KMS-11 (cell line): ENCODE data around the gene CDK11A.
"Not testable (repeated sequence)": the region's sequence is repeated elsewhere in the genome, so short reads cannot be mapped to it uniquely, and the experiment has no call there.

Source experiments
- H2AFZ ChIP-seq: fragments of 200-600 bp; sonication (generic); 2 replicates; pipeline ENCODE4 v1.6.1; 2016; ENCODE audit warnings: antibody characterized with exemption, mixed run types, low read depth
- H3K27ac ChIP-seq: fragments of 200-600 bp; sonication (generic); 2 replicates; pipeline ENCODE4 v1.6.1; 2016; ENCODE audit warnings: mild to moderate bottlenecking, mixed run types
- H3K27me3 ChIP-seq: fragments of 200-600 bp; sonication (generic); 2 replicates; pipeline ENCODE4 v1.6.1; 2017; ENCODE audit warnings: mild to moderate bottlenecking, low read depth, mixed run types, moderate library complexity; ENCODE audit not compliant: insufficient read depth
- H3K36me3 ChIP-seq: fragments of 200-600 bp; sonication (generic); 2 replicates; pipeline ENCODE4 v1.6.1; 2017; ENCODE audit warnings: mild to moderate bottlenecking, mixed run types; ENCODE audit not compliant: insufficient read depth
- H3K4me1 ChIP-seq: fragments of 200-600 bp; sonication (generic); 2 replicates; pipeline ENCODE4 v1.6.1; 2016; ENCODE audit warnings: mild to moderate bottlenecking, low read depth, mixed run types; ENCODE audit not compliant: poor library complexity, severe bottlenecking
- H3K4me2 ChIP-seq: fragments of 200-600 bp; sonication (generic); 2 replicates; pipeline ENCODE4 v1.7.0; 2016; ENCODE audit warnings: mild to moderate bottlenecking, mixed run types
- H3K4me3 ChIP-seq: fragments of 200-600 bp; sonication (generic); IDR thresholded peaks from 2 replicates; pipeline ENCODE4 v1.6.1; 2017; ENCODE audit warnings: low read depth, low read length, mixed read lengths; ENCODE audit not compliant: insufficient read depth
- H3K79me2 ChIP-seq: fragments of 200-600 bp; sonication (generic); 2 replicates; pipeline ENCODE4 v1.6.1; 2016; ENCODE audit warnings: low read depth, mixed run types; ENCODE audit not compliant: insufficient read depth
- H3K9ac ChIP-seq: fragments of 200-600 bp; sonication (generic); 2 replicates; pipeline ENCODE4 v1.6.1; 2016; ENCODE audit warnings: mild to moderate bottlenecking, mixed run types
- H4K20me1 ChIP-seq: fragments of 200-600 bp; sonication (generic); 2 replicates; pipeline ENCODE4 v1.6.1; 2016; ENCODE audit warnings: mild to moderate bottlenecking, mixed run types; ENCODE audit not compliant: insufficient read depth
- CTCF ChIP-seq: fragments of 200-600 bp; sonication (generic); conservative IDR thresholded peaks from 2 replicates; pipeline ENCODE4 v1.6.1; 2017; ENCODE audit warnings: low read depth, mild to moderate bottlenecking, antibody characterized with exemption, low read length, moderate library complexity, mixed read lengths

CDK11A gene

GRCh38 chr1:1677718-1678580 lies 46.2 kb downstream of the CDK11A start:
- H3K4me1 ChIP-seq, result peaks cover 24% of the 10 kb centered on the region
- no peak overlapping the region for H3K4me3 ChIP-seq
- H3K4me2 ChIP-seq, result peak overlapping the region; percentile 50; the same call in 1 of the 2 replicates
- H2AFZ ChIP-seq, result peak overlapping the region; percentile 5; the same call in 1 of the 2 replicates
- no peaks in the 10 kb centered on the region for H3K36me3 ChIP-seq
- peaks cover 8% of the 10 kb centered on the region; the same call in 1 of the 2 replicates for H3K79me2 ChIP-seq
- H4K20me1 ChIP-seq, result no peaks in the 10 kb centered on the region
- peak overlapping the region; percentile 34 for H3K27ac ChIP-seq
- H3K27me3 ChIP-seq, result no peaks in the 10 kb centered on the region
- no peak for TF ChIP-seq CTCF
- H3K9ac ChIP-seq, result peak overlapping the region; percentile 13; the same call in 1 of the 2 replicates

GRCh38 chr1:1676087-1676486 lies 48.1 kb downstream of the CDK11A start:
- Histone ChIP-seq H3K27ac (peak overlapping the region; percentile 56; the same call in 1 of the 2 replicates), H3K4me1 (peaks cover 24% of the 10 kb centered on the region)
- not testable (repeated sequence) for H2AFZ ChIP-seq, H3K79me2 ChIP-seq, H3K36me3 ChIP-seq, H3K9ac ChIP-seq, H3K4me2 ChIP-seq, H4K20me1 ChIP-seq, H3K4me3 ChIP-seq, H3K27me3 ChIP-seq

- H3K4me1 ChIP-seq, result peaks cover 24% of the 10 kb centered on the region
- not testable (repeated sequence) for H3K27ac ChIP-seq, H3K36me3 ChIP-seq, H3K4me2 ChIP-seq, H2AFZ ChIP-seq, H3K27me3 ChIP-seq, H4K20me1 ChIP-seq, H3K9ac ChIP-seq, H3K79me2 ChIP-seq, H3K4me3 ChIP-seq
Measured at GRCh38 chr1:1675218-1675617, 48.9 kb downstream of the CDK11A start.

- H3K36me3 ChIP-seq, H4K20me1 ChIP-seq, H3K4me3 ChIP-seq, H3K27me3 ChIP-seq, H2AFZ ChIP-seq, H3K27ac ChIP-seq, H3K4me2 ChIP-seq, H3K79me2 ChIP-seq, H3K9ac ChIP-seq: not testable (repeated sequence)
- H3K4me1 ChIP-seq, result peaks cover 24% of the 10 kb centered on the region
Measured at GRCh38 chr1:1674806-1675205, 49.4 kb downstream of the CDK11A start.

GRCh38 chr1:1672181-1672965 lies 51.8 kb downstream of the CDK11A start:
- Histone ChIP-seq H3K4me1 (peaks cover 2% of the 10 kb centered on the region), H3K36me3 (no peaks in the 10 kb centered on the region), H4K20me1 (no peaks in the 10 kb centered on the region), H2AFZ (no peak overlapping the region), H3K9ac (no peak overlapping the region), H3K79me2 (no peaks in the 10 kb centered on the region; the same call in 1 of the 2 replicates), H3K27ac (no peak overlapping the region), H3K4me3 (no peak overlapping the region), H3K4me2 (no peak overlapping the region), H3K27me3 (no peaks in the 10 kb centered on the region)
- TF ChIP-seq CTCF, result no peak
